Gastrocnemius medialis (tissue), 4 donors: ENCODE data around the gene KCNE3.

Source experiments
- CTCF ChIP-seq, 5 experiments: fragments of 450-650 bp in 3 of 5; fragments of 200-600 bp in 2 of 5; sonication (generic) in 2 of 5; IDR thresholded peaks in 4 of 5; conservative IDR thresholded peaks in 1 of 5; 1 replicate in 4 of 5; 2 replicates in 1 of 5; pipeline ENCODE4 v1.5.1; 2016 to 2019; ENCODE audit warnings: antibody characterized with exemption in 5 of 5, mild to moderate bottlenecking in 3 of 5, moderate library complexity in 3 of 5
- POLR2A ChIP-seq, 2 donors: fragments of 450-650 bp; IDR thresholded peaks; one replicate each; pipeline ENCODE4 v1.6.1; 2017; ENCODE audit warnings: antibody characterized with exemption in 2 of 2, mild to moderate bottlenecking in 2 of 2, moderate library complexity in 2 of 2

- TF ChIP-seq POLR2A (IDR thresholded peaks at IDR 0.05) (no peak), CTCF (IDR thresholded peaks at IDR 0.05 in 4 of 5, conservative IDR thresholded peaks at IDR 0.05 in 1 of 5) (no peak)
Observed at GRCh38 chr11:74417860-74418508, 49.4 kb downstream of the KCNE3 start.
